Duodenal mucosa (tissue), 2 donors: ENCODE results near the gene GJA4.

ENCODE experiments used
- H3K27ac ChIP-seq: one replicate; pipeline ENCODE4 v1.7.0; 2013; ENCODE audit warnings: low read depth, low read length
- H3K27me3 ChIP-seq, 2 donors: one replicate each; pipeline ENCODE4 v1.7.0; 2013; ENCODE audit warnings: low read length in 2 of 2, control low read depth in 1 of 2; ENCODE audit not compliant: insufficient read depth in 2 of 2, control insufficient read depth in 1 of 2
- H3K36me3 ChIP-seq, 2 donors: one replicate each; pipeline ENCODE4 v1.7.0; 2013; ENCODE audit warnings: low read length in 2 of 2, control low read depth in 1 of 2; ENCODE audit not compliant: insufficient read depth in 2 of 2, control insufficient read depth in 1 of 2
- H3K4me1 ChIP-seq, 2 donors: one replicate each; pipeline ENCODE4 v1.7.0; 2013; ENCODE audit warnings: low read length in 2 of 2, control low read depth in 1 of 2; ENCODE audit not compliant: insufficient read depth in 2 of 2, control insufficient read depth in 1 of 2
- H3K4me3 ChIP-seq, 2 donors: one replicate each; pipeline ENCODE4 v1.7.0; 2013; ENCODE audit warnings: low read length in 2 of 2, low read depth in 1 of 2
- H3K9ac ChIP-seq, 2 donors: one replicate each; pipeline ENCODE4 v1.7.0; 2013; ENCODE audit warnings: low read length in 2 of 2, low read depth in 1 of 2
- H3K9me3 ChIP-seq, 2 donors: one replicate each; pipeline ENCODE4 v1.7.0; 2013; ENCODE audit warnings: low read length in 2 of 2, control low read depth in 1 of 2; ENCODE audit not compliant: control insufficient read depth in 1 of 2

Gene GJA4

GRCh38 chr1:34754964-34755637 is 37.7 kb upstream of the GJA4 start, which contains the start of gene GJB5:
GJB5 (plus strand) TSS chr1:34755047; CDS start chr1:34757331, 2,284 bp downstream.
- no peaks in the 10 kb centered on the region for H3K9me3 ChIP-seq
- no peak within 1 kb of the TSS for H3K9ac ChIP-seq
- no peak within 1 kb of the TSS for H3K27ac ChIP-seq
- H3K36me3 ChIP-seq = no peaks in the 10 kb centered on the region
- H3K4me3 ChIP-seq = no peak within 1 kb of the TSS
- H3K27me3 ChIP-seq = no peaks in the 10 kb centered on the region
- H3K4me1 ChIP-seq = no peaks in the 10 kb centered on the region

- Histone ChIP-seq H3K27me3 (no peaks in the 10 kb centered on the region), H3K27ac (no peak overlapping the region), H3K9ac (no peak overlapping the region), H3K4me3 (no peak overlapping the region), H3K4me1 (no peaks in the 10 kb centered on the region), H3K9me3 (no peaks in the 10 kb centered on the region), H3K36me3 (no peaks in the 10 kb centered on the region)
These were observed 36.8 kb upstream of the GJA4 start for GRCh38 chr1:34755961-34756360.

GRCh38 chr1:34757386-34757785 is 35.4 kb upstream of the GJA4 start:
- H3K36me3 ChIP-seq = no peaks in the 10 kb centered on the region
- H3K4me3 ChIP-seq = no peak overlapping the region
- H3K27ac ChIP-seq = no peak overlapping the region
- no peak overlapping the region for H3K9ac ChIP-seq
- H3K27me3 ChIP-seq = no peaks in the 10 kb centered on the region
- no peaks in the 10 kb centered on the region for H3K9me3 ChIP-seq
- no peaks in the 10 kb centered on the region for H3K4me1 ChIP-seq

DNA sequence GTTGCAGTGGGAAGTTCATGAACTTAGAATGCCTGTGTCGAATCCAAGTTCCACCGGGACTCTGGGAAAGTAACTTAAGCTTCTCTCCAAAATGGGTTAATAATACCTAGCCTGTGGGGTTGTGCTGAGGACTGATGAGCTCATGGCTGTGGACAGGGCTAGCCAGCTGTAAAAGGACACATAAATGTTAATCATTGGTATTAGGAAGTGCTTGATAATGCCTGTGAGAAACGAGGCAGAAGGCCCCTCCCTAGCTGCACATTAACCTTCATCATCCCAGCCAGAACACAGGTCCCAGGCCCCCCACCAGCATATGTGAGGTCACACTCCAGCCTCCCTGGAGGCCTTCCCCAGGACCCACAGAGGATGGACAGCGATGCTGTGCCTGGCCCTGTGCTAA is 34.0 kb upstream of the GJA4 start:
- Histone ChIP-seq H3K4me3 (no peak overlapping the region), H3K36me3 (no peaks in the 10 kb centered on the region), H3K27me3 (no peaks in the 10 kb centered on the region), H3K4me1 (no peaks in the 10 kb centered on the region), H3K27ac (no peak overlapping the region), H3K9me3 (no peaks in the 10 kb centered on the region), H3K9ac (no peak overlapping the region)

- Histone ChIP-seq H3K36me3 (no peaks in the 10 kb centered on the region), H3K27ac (no peak within 1 kb of the TSS), H3K4me1 (no peaks in the 10 kb centered on the region), H3K9ac (no peak within 1 kb of the TSS), H3K27me3 (no peaks in the 10 kb centered on the region), H3K9me3 (no peaks in the 10 kb centered on the region), H3K4me3 (no peak within 1 kb of the TSS)
These were observed 33.1 kb upstream of the GJA4 start, which contains the start of gene GJB4 for GRCh38 chr1:34759503-34760357. GJB4 (plus strand) TSS chr1:34759740; CDS start chr1:34761255, 1,515 bp downstream.

- Histone ChIP-seq H3K9ac (no peak overlapping the region), H3K27me3 (no peaks in the 10 kb centered on the region), H3K9me3 (no peaks in the 10 kb centered on the region), H3K27ac (no peak overlapping the region), H3K4me1 (no peaks in the 10 kb centered on the region), H3K36me3 (no peaks in the 10 kb centered on the region), H3K4me3 (no peak overlapping the region)
These were observed 31.5 kb upstream of the GJA4 start for GRCh38 chr1:34761176-34761761.

DNA sequence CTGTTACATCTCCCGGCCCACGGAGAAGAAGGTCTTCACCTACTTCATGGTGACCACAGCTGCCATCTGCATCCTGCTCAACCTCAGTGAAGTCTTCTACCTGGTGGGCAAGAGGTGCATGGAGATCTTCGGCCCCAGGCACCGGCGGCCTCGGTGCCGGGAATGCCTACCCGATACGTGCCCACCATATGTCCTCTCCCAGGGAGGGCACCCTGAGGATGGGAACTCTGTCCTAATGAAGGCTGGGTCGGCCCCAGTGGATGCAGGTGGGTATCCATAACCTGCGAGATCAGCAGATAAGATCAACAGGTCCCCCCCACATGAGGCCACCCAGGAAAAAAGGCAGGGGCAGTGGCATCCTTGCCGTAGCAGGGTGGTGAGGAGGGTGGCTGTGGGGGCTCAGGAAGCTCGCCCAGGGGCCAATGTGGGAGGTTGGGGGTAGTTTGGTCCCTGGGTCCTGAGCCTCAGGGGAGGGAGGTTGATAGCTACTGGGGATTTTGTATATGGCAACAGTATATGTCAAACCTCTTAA is 31.0 kb upstream of the GJA4 start:
- Histone ChIP-seq H3K9ac (no peak overlapping the region), H3K36me3 (no peaks in the 10 kb centered on the region), H3K9me3 (no peaks in the 10 kb centered on the region), H3K27ac (no peak overlapping the region), H3K4me1 (no peaks in the 10 kb centered on the region), H3K27me3 (no peaks in the 10 kb centered on the region), H3K4me3 (no peak overlapping the region)

GRCh38 chr1:34762474-34763141 is 30.2 kb upstream of the GJA4 start:
- Histone ChIP-seq H3K4me1 (no peaks in the 10 kb centered on the region), H3K9ac (no peak overlapping the region), H3K27ac (no peak overlapping the region), H3K27me3 (no peaks in the 10 kb centered on the region), H3K9me3 (no peaks in the 10 kb centered on the region), H3K4me3 (no peak overlapping the region), H3K36me3 (no peaks in the 10 kb centered on the region)

GRCh38 chr1:34763142-34763781 is 29.5 kb upstream of the GJA4 start:
- Histone ChIP-seq H3K4me3 (no peak overlapping the region), H3K27me3 (no peaks in the 10 kb centered on the region), H3K9me3 (no peaks in the 10 kb centered on the region), H3K4me1 (no peaks in the 10 kb centered on the region), H3K36me3 (no peaks in the 10 kb centered on the region), H3K9ac (no peak overlapping the region), H3K27ac (no peak overlapping the region)
